A549 treated with AZD9567 at 1 μM for 4 hours (cell line): ENCODE data around the gene SLC35F3. TPM values are rescaled to one million over a fixed set of nuclear protein-coding genes. Genes with fewer than 3 reads are reported as not detected.

Experiments used
- total RNA-seq: library from RNA; stranded (reverse); fragments of 200-300 nt; extraction: Qiagen RNA extraction; gene quantifications from 5 replicates; pipeline ENCODE4 v1.2.3, GENCODE V29; 2022; ENCODE audit not compliant: insufficient read depth

SLC35F3 gene
- total RNA-seq = 2.9 to 5.6 TPM (median 5.4 TPM) in 5 replicates

GRCh38 chr1:233904633-233905415 lies at the start of gene SLC35F3:
Gene SLC35F3 (plus strand): TSS chr1:233904676.

GRCh38 chr1:234373064-234373958 lies 468.8 kb downstream of the SLC35F3 start, which contains the start of gene COA6:
Gene COA6 (plus strand): TSS chr1:234373456. CDS start chr1:234373467, 11 bp downstream.

